ENCODE data around the gene KIF25.

KIF25 gene

DNA sequence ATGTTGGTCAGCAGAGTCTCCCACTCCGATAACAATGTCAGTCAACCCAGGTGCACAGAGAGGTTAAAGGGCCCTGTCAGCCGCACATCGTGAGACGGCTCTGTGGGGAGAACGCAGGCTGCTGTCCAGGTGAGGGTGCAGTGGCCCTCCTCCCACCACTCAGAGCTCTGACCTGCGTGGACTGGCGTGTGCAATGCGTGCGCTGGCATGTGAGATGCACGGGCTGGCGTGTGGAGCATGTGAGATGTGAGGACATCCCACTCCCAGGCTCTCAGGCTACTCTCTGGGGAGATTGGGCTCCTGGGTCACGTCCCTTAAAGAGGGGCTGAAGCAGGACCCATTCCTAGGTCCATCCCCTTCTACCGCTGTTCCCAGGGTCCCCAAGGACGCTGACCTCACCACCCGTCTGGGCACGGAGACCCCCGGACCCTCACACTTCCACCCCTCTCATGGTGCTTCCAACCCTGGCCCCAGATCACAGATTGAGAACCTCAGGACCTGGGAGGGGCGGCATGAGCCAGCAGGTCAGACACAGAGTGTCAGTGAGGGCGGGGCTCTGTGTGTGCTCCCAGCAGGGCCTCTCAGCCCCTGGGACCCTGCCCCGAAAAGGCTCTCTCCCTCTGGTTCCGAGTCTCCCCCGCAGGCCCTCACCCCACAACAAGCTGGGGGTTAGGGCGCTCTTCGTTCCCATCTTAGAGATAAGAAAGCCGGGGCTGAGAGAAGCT, 90.1 kb downstream of the KIF25 start:
- no peak for DNase-seq (ENCODE audit: low read depth, low spot score)

DNA sequence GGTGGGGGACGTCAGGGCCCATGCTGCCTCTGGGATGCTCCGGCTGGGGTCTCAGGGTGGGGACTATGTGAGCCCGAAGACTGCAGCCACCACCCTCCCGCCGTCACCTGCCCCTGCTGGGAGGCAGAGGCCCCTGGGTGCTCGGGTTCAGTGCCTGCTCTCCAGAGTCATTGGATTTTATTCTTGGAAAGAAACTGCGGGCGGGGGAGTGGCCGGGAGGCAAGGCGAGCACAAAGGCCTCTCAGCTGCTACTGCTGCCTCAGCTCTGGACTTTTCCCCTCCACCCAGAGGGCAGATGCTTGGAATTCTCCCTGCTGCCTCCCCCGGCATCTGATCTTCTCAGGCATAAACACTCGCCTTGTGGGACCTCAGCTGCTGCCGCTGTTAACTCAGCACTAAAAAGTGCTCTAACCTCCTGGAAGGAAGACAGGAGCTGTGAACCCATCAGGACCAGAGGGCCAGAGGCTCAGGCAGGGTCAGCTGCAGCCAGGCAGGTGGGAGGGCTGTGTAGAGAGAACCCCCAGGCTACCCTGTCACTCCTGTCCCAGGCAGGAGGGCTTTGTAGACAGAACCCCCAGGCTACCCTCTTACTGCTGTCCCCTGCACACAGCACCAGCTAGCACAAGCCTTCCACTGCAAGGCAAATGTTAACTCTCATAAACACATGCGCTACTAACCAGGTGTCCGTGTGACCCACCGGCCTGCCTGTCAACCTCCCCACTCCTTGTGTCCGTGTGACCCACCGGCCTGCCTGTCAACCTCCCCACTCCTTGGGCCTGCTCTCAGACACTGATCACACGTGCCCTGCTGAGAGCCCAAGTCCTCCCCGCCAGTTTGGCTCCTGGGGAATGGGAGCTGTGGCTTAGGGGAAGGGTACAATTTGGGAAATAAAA, 90.9 kb downstream of the KIF25 start:
- DNase-seq (ENCODE audit: low read depth, low spot score): no peak

DNA sequence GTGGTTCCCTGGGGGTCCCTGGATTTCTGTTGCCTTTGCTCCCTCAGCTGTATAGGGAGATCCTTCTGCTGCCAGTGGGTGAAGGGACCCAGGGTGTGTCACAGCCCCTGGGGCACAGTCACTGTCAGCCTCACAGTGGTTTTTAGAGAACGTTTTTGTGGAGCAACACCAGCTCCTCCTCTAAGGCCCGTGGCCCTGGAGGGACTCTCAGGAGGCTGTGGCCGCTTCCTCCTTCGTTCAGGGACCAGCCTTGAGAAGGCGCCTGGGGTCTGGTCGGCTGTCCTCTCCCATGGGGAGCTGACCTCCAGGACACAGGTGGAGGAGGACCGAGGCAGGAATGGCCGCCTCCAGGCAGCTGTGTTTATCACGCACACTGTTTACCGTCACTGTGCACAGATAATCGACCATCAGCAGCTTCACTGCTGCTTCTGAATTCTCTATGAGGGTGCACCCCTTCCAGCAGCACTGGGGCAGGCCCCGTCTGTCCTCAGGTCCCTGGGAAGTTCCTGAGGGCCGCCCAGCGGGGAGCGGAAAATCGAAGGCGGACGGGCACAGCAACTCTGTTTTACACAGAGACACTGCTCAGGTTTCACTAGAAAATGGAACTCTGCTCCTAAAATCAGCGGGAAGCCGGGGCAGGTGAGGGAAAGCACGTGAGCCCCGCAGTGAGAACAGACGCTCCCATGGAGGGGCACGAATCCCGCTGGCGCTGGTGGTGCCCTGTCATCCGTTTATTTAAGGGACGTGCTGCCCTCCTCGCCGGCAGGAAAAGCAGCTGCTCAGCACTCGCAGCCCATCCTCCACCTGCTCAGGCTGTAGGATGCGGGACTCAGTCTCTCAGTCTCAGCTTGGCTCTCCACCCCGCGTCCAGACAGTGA, 92.0 kb downstream of the KIF25 start:
- DNase-seq (ENCODE audit: low read depth, low spot score): no peak

DNA sequence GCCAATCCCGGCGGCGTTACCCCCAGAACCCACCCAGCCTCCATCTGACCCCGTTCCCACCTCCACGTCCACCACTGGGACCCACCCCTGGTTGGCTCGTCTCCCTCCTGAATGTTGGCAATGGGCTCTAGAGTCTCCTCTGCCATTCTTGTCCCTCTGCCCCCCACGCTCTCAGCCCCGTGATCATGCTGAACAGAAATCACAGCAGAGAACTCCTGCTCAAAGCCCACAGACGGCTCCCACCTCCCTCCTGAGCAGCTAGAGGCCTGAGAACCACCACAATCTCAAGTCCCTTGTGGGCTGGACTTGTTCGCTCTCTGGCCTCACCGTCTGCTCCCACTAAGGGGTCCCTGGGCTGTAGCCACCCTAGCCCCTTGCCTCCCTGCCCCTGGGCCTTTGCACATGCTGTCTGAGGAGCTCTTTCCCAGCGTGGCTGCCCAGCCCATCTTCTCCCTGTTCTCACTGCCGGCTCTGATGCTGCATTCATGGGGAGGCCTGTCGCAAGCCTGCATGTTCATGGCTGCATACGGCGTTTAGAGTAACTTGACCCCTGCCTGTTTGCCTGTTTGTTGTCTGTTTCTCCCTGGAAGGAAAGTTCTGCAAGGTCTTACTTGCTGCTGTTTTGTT, 92.7 kb downstream of the KIF25 start:
- no peak for DNase-seq (ENCODE audit: low read depth, low spot score)

DNA sequence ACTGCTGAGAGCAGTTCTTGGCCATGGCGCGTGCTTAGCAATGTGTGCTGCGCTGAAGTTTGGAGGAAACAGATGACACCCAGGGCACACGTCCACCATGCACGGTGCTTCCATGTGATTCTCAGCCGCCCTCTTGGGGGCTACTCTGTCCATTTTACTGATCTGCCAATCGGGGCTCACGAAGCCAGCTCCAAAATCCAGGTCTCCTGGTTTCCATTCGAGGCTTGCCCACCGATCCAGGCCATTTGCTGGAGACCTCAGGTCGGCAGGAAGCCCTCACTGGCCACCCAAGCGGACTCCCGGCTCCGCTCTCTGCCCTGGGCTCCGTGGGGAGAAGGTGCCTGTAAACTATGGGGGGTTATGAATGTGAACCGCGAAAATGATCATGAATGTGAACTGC, 93.2 kb downstream of the KIF25 start:
- DNase-seq (ENCODE audit: low read depth, low spot score): no peak

DNA sequence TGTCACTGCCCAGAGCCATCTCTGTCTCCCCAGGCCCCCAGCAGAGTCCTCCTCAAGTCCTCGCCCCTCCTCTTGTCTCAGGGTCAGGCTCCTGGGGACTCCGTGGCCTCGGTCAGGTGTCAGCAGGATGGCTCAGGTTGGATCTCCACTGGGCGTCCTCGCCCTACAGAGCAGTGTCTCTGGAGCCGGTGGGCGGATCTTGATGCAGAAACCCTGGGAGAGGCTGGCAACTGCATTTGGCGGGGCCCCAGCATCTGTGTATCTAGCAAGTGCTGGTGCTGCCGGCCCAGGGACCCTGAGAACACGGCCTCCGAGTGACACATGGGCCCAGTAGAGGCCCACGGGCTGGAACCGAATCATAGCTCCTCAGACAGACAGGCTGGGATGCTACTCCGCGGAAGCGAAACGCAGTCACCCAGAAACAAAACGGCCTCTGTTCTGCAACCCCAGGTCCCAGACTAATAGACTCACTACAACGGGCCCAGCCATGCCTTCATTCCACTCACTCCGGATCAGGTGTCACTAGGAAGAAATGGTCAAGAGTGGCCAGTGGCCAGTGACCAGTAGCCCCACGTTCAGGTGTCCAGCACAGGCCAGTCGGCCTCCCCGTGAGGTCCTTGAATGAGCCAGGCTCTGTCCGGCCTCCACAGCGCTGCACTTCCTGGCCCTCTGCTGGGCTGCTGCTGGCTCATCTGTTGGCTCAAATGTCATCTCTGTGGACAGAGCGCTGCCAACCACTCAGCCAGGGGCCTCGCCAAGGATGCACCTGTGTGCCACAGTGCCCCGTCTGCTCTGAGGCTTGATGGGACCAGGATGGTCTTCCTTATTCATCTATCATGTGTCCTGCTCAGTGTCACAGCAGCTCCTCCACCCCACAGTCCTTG, 94.2 kb downstream of the KIF25 start:
- no peak for DNase-seq (ENCODE audit: low read depth, low spot score)

DNA sequence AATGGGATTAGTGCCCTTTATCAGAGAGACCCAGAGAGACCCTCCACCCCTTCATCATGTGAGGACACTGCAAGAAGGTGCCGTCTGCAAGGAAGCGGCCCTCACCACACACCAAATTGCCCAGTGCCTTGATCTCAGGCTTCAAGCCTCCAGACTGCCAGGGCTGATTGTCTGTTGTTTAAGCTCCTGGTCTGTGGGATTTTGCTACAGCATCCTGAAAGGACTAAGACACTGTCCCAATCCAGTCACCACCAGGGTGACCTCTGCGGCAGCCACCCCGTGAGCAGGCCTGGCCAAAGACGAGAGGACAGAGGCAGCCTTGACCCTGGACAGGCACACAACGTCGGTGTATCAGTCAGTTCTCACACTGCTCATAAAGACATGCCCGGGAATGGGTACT, 95.1 kb downstream of the KIF25 start:
- no peak for DNase-seq (ENCODE audit: low read depth, low spot score)

DNA sequence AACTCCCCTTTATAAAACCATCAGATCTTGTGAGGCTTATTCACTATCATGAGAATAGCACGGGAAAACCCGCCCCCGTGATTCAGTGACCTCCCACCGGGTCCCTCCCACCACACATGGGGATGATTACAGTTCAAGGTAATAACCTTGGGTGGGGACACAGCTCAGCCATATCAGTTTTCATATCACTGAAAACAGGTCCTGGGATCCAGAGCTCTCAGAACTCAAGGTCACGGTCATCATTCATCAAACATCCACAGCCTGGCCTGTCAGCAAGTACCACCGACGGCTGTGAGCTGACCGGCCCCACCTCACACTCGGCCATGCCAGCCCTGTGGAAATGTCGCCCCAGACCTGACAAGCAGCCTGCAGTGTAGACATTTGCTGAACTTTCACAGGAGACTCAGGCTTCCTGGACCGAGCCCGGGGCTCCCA, 95.6 kb downstream of the KIF25 start:
- DNase-seq (ENCODE audit: low read depth, low spot score): no peak

DNA sequence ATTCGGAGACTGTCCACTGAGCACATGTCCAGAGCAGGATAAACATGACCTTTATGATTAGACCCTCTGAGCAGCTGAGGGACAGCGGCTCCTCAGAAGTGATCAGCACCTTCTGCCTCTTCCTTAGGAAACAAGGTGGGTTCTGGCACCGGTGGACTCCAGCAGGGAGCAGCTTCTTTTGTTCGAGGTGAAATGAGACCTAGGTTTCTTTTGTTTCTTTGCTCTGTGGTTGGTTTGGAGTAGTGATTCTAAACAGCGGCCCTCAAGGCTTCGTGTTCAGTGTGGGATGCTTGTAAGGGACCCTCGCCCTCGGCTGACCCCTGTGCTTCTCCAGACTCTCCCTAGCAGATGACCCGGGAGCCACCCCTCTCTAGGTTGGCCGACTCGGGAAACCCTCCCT, 96.2 kb downstream of the KIF25 start:
- no peak for DNase-seq (ENCODE audit: low read depth, low spot score)

All from activated naive CD8-positive, alpha-beta T cell treated with anti-CD3 and anti-CD28 coated beads, Interleukin-2, amount 50 U/mL, for 16 hours (primary cell).